ENCODE measurements around the gene POGZ. TPM values are rescaled to one million over a fixed set of nuclear protein-coding genes. Genes with fewer than 3 reads are reported as not detected.

The POGZ gene
- polyA plus RNA-seq, 3 donors: 106 to 148 (median 113) TPM

- DNase-seq (ENCODE audit: extremely low read depth in 1 of 11, low read depth in 9 of 11, low spot score in 4 of 11): no peak
Measured at GRCh38 chr1:151482017-151482416, 22.7 kb upstream of the POGZ start.

- DNase-seq (ENCODE audit: extremely low read depth in 1 of 11, low read depth in 9 of 11, low spot score in 4 of 11): no peak
Measured at GRCh38 chr1:151479462-151479861, 20.2 kb upstream of the POGZ start.

- DNase-seq (ENCODE audit: extremely low read depth in 1 of 11, low read depth in 9 of 11, low spot score in 4 of 11): no peak
Measured at GRCh38 chr1:151478923-151479322, 19.6 kb upstream of the POGZ start.

- no peak for DNase-seq (ENCODE audit: extremely low read depth in 1 of 11, low read depth in 9 of 11, low spot score in 4 of 11)
Measured at GRCh38 chr1:151478140-151478812, 19.0 kb upstream of the POGZ start.

- no peak for DNase-seq (ENCODE audit: extremely low read depth in 1 of 11, low read depth in 9 of 11, low spot score in 4 of 11)
Measured at GRCh38 chr1:151477066-151477465, 17.8 kb upstream of the POGZ start.

GRCh38 chr1:151476083-151476482, 16.8 kb upstream of the POGZ start:
- DNase-seq (ENCODE audit: extremely low read depth in 1 of 11, low read depth in 9 of 11, low spot score in 4 of 11): no peak

GRCh38 chr1:151475175-151475574, 15.9 kb upstream of the POGZ start:
- DNase-seq (ENCODE audit: extremely low read depth in 1 of 11, low read depth in 9 of 11, low spot score in 4 of 11): no peak

- no peak for DNase-seq (ENCODE audit: extremely low read depth in 1 of 11, low read depth in 9 of 11, low spot score in 4 of 11)
Measured at GRCh38 chr1:151474745-151475144, 15.5 kb upstream of the POGZ start.

- peak in 10 of 11 donors; percentile 56 to 76 (median 66) for DNase-seq (ENCODE audit: extremely low read depth in 1 of 11, low read depth in 9 of 11, low spot score in 4 of 11)
Measured at GRCh38 chr1:151472856-151473731, 13.8 kb upstream of the POGZ start.

GRCh38 chr1:151465026-151465425, 5.7 kb upstream of the POGZ start:
- no peak for DNase-seq (ENCODE audit: extremely low read depth in 1 of 11, low read depth in 9 of 11, low spot score in 4 of 11)

- DNase-seq (ENCODE audit: extremely low read depth in 1 of 11, low read depth in 9 of 11, low spot score in 4 of 11): no peak
Measured at GRCh38 chr1:151461694-151462093, 2.4 kb upstream of the POGZ start.

GRCh38 chr1:151458802-151459330, 428 bp downstream of the POGZ start:
- DNase-seq (ENCODE audit: extremely low read depth in 1 of 11, low read depth in 9 of 11, low spot score in 4 of 11): peak in 6 of 11 donors; percentile 36 to 65 (median 42)

GRCh38 chr1:151457911-151458801, 1.1 kb downstream of the POGZ start:
- DNase-seq (ENCODE audit: extremely low read depth in 1 of 11, low read depth in 9 of 11, low spot score in 4 of 11): peak in 9 of 11 donors; percentile 58 to 78 (median 73)

GRCh38 chr1:151455966-151456365, 3.3 kb downstream of the POGZ start:
- no peak for DNase-seq (ENCODE audit: extremely low read depth in 1 of 11, low read depth in 9 of 11, low spot score in 4 of 11)

- DNase-seq (ENCODE audit: extremely low read depth in 1 of 11, low read depth in 9 of 11, low spot score in 4 of 11): no peak
Measured at GRCh38 chr1:151455231-151455630, 4.1 kb downstream of the POGZ start.

- DNase-seq (ENCODE audit: extremely low read depth in 1 of 11, low read depth in 9 of 11, low spot score in 4 of 11): no peak
Measured at GRCh38 chr1:151447696-151448095, 11.6 kb downstream of the POGZ start.

- DNase-seq (ENCODE audit: extremely low read depth in 1 of 11, low read depth in 9 of 11, low spot score in 4 of 11): no peak
Measured at GRCh38 chr1:151444783-151445177, 14.5 kb downstream of the POGZ start.

- DNase-seq (ENCODE audit: extremely low read depth in 1 of 11, low read depth in 9 of 11, low spot score in 4 of 11): peak in 9 of 11 donors; percentile 32 to 75 (median 49)
Measured at GRCh38 chr1:151443846-151444782, 15.2 kb downstream of the POGZ start.
